Neural cell (in vitro differentiated cells): ENCODE data around the gene FAM13B. TPM values are rescaled to one million over a fixed set of nuclear protein-coding genes. Genes with fewer than 3 reads are reported as not detected.

Source experiments
- H2AFZ ChIP-seq: fragments of 200-600, 300-800 bp; sonication (generic), shearing (Covaris generic); 2 replicates; pipeline ENCODE4 v1.6.0; 2014; ENCODE audit warnings: low read depth, mild to moderate bottlenecking, antibody characterized with exemption, low read length, moderate library complexity
- H3F3A ChIP-seq: fragments of 200-600 bp; shearing (Covaris generic); 2 replicates; pipeline ENCODE4 v1.6.1; 2016; ENCODE audit warnings: mild to moderate bottlenecking, moderate library complexity, mixed read lengths, antibody characterized with exemption, low read length; ENCODE audit not compliant: insufficient read depth, poor library complexity, severe bottlenecking
- H3K27ac ChIP-seq: fragments of 200-600, 300-800 bp; sonication (generic), shearing (Covaris generic); 2 replicates; pipeline ENCODE4 v1.5.1; 2014; ENCODE audit warnings: mild to moderate bottlenecking, low read length, moderate library complexity
- H3K27me3 ChIP-seq: fragments of 300-800, 200-600 bp; sonication (generic), shearing (Covaris generic); 2 replicates; pipeline ENCODE4 v1.6.0; 2014; ENCODE audit warnings: mild to moderate bottlenecking, low read depth, low read length, moderate library complexity; ENCODE audit not compliant: insufficient read depth
- H3K36me3 ChIP-seq: fragments of 300-800, 200-600 bp; sonication (generic), shearing (Covaris generic); 2 replicates; pipeline ENCODE4 v1.5.1; 2014; ENCODE audit warnings: mild to moderate bottlenecking, antibody characterized with exemption, low read length, moderate library complexity; ENCODE audit not compliant: insufficient read depth
- H3K4me2 ChIP-seq: fragments of 300-800, 200-600 bp; sonication (generic), shearing (Covaris generic); 2 replicates; pipeline ENCODE4 v1.6.0; 2014; ENCODE audit warnings: mild to moderate bottlenecking, low read length
- H3K4me3 ChIP-seq: fragments of 300-800, 200-600 bp; sonication (generic), shearing (Covaris generic); 2 replicates; pipeline ENCODE4 v1.5.1; 2014; ENCODE audit warnings: mild to moderate bottlenecking, low read length, moderate library complexity
- H3K79me2 ChIP-seq: fragments of 200-600 bp; shearing (Covaris generic); replicated peaks from 2 replicates; pipeline ENCODE4 v1.6.0; 2014; ENCODE audit warnings: mild to moderate bottlenecking, low read length, moderate library complexity; ENCODE audit not compliant: insufficient read depth
- H3K9ac ChIP-seq: fragments of 300-800, 200-600 bp; sonication (generic), shearing (Covaris generic); 2 replicates; pipeline ENCODE4 v1.6.1; 2016; ENCODE audit warnings: mild to moderate bottlenecking, low read length, mixed read lengths
- H3K9me2 ChIP-seq: fragments of 200-600 bp; shearing (Covaris generic); 2 replicates; pipeline ENCODE4 v1.6.1; 2016; ENCODE audit warnings: mild to moderate bottlenecking, low read length, mixed read lengths; ENCODE audit not compliant: insufficient read depth
- H3K9me3 ChIP-seq: fragments of 200-600, 300-800 bp; sonication (generic), shearing (Covaris generic); 2 replicates; pipeline ENCODE4 v1.6.1; 2016; ENCODE audit warnings: mild to moderate bottlenecking, mixed run types, low read length, moderate library complexity, mixed read lengths
- H4K20me1 ChIP-seq: fragments of 200-600 bp; shearing (Covaris generic); 2 replicates; pipeline ENCODE4 v1.6.1; 2016; ENCODE audit warnings: mild to moderate bottlenecking, mixed run types; ENCODE audit not compliant: insufficient read depth
- CTCF ChIP-seq: fragments of 450-650 bp; IDR thresholded peaks from 2 replicates; pipeline ENCODE4 v1.5.1; 2014; ENCODE audit warnings: antibody characterized with exemption, mild to moderate bottlenecking, moderate library complexity; ENCODE audit not compliant: poor library complexity, severe bottlenecking
- EP300 ChIP-seq: fragments of 450-650 bp; conservative IDR thresholded peaks from 2 replicates; pipeline ENCODE4 v1.6.1; 2014; ENCODE audit warnings: antibody characterized with exemption, mild to moderate bottlenecking, moderate library complexity; ENCODE audit not compliant: poor library complexity, severe bottlenecking
- EZH2 ChIP-seq: fragments of 200-600, 300-800 bp; shearing (Covaris generic), sonication (generic); IDR thresholded peaks from 2 replicates; pipeline ENCODE4 v1.6.1; 2014; ENCODE audit warnings: antibody characterized with exemption, low read length, borderline replicate concordance, mild to moderate bottlenecking; ENCODE audit not compliant: insufficient read depth, poor library complexity, severe bottlenecking
- MXI1 ChIP-seq: fragments of 450-650 bp; conservative IDR thresholded peaks from 2 replicates; pipeline ENCODE4 v1.6.1; 2014; ENCODE audit warnings: antibody characterized with exemption, mild to moderate bottlenecking; ENCODE audit not compliant: poor library complexity, severe bottlenecking
- POLR2AphosphoS5 ChIP-seq: IDR thresholded peaks from 2 replicates; pipeline ENCODE4 v1.6.1; 2012
- RAD21 ChIP-seq: fragments of 450-650 bp; conservative IDR thresholded peaks from 2 replicates; pipeline ENCODE4 v1.6.1; 2014; ENCODE audit warnings: antibody characterized with exemption, mild to moderate bottlenecking, moderate library complexity
- REST ChIP-seq: IDR thresholded peaks from 2 replicates; pipeline ENCODE4 v1.6.1; 2012; ENCODE audit warnings: borderline replicate concordance
- SMC3 ChIP-seq: fragments of 450-650 bp; conservative IDR thresholded peaks from 2 replicates; pipeline ENCODE4 v1.6.1; 2014; ENCODE audit warnings: antibody characterized with exemption, mild to moderate bottlenecking, moderate library complexity; ENCODE audit not compliant: poor library complexity
- TAF1 ChIP-seq: IDR thresholded peaks from 2 replicates; pipeline ENCODE4 v1.6.1; 2012; ENCODE audit warnings: low read depth
- polyA plus RNA-seq: library from polyadenylated mRNA; depleted of rRNA; stranded (reverse); fragments of >200 nt; gene quantifications from 2 replicates; pipeline ENCODE4 v1.2.3, GENCODE V29; 2014

The FAM13B gene
- polyA plus RNA-seq, 1 donor from 2014 or later = 61.6 TPM

GRCh38 chr5:137937994-137938750, 94.7 kb downstream of the FAM13B start:
- no peaks in the 10 kb centered on the region for H4K20me1 ChIP-seq
- no peak overlapping the region for H3K9ac ChIP-seq
- H3K9me2 ChIP-seq = no peaks in the 10 kb centered on the region
- peaks cover 16% of the 10 kb centered on the region for H3K36me3 ChIP-seq
- TF ChIP-seq REST = no peak
- no peak for TF ChIP-seq RAD21
- no peak for TF ChIP-seq MXI1
- TF ChIP-seq TAF1 = no peak
- no peak for TF ChIP-seq EP300
- no peaks in the 10 kb centered on the region for H3K79me2 ChIP-seq
- H3K9me3 ChIP-seq = no peaks in the 10 kb centered on the region
- no peak overlapping the region for H3K4me3 ChIP-seq
- no peaks in the 10 kb centered on the region for H3K27me3 ChIP-seq
- H3K27ac ChIP-seq = no peak overlapping the region
- no peaks in the 10 kb centered on the region for H3F3A ChIP-seq
- no peak overlapping the region for H2AFZ ChIP-seq
- H3K4me2 ChIP-seq = no peak overlapping the region

DNA sequence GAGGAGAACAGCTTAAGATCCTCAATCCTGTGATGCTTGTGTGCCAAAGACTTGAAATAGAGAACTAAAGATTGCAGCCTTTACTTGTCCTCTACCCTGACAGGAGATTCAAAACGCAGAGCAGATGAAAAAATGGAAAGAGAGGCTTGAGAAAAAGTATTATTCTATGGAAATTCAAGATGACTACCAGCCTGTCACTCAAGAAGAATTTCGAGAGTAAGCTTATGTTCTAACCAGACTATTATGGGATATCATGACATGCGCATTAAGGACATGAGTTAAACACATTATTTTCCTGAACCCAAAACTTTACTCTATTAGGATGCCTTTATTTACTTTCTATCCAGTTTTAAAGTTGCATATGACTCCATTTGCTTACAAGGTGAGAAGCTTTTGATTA, 97.2 kb downstream of the FAM13B start:
- H3K36me3 ChIP-seq = peaks cover 10% of the 10 kb centered on the region
- no peaks in the 10 kb centered on the region for H3K79me2 ChIP-seq
- H3K4me3 ChIP-seq = no peak overlapping the region
- H3K9me3 ChIP-seq = no peaks in the 10 kb centered on the region
- no peak overlapping the region for H3K9ac ChIP-seq
- no peaks in the 10 kb centered on the region for H4K20me1 ChIP-seq
- H3F3A ChIP-seq = no peaks in the 10 kb centered on the region
- H3K9me2 ChIP-seq = no peaks in the 10 kb centered on the region
- H3K27me3 ChIP-seq = no peaks in the 10 kb centered on the region
- no peak overlapping the region for H2AFZ ChIP-seq
- no peak for TF ChIP-seq SMC3
- no peak for TF ChIP-seq EP300
- no peak for TF ChIP-seq EZH2
- TF ChIP-seq REST = no peak
- no peak for TF ChIP-seq CTCF
- no peak for TF ChIP-seq MXI1
- no peak for TF ChIP-seq POLR2AphosphoS5
- H3K4me2 ChIP-seq = no peak overlapping the region
- no peak overlapping the region for H3K27ac ChIP-seq
